K562 treated with DMSO at 1 percent for 12 hours (cell line): ENCODE results near the gene PGM2L1. TPM values are rescaled to one million over a fixed set of nuclear protein-coding genes. Genes with fewer than 3 reads are reported as not detected.

Source experiments
- total RNA-seq: library from RNA; unstranded; fragments of 300-600 nt; gene quantifications from 2 replicates; pipeline ENCODE4 v1.2.3, GENCODE V29; 2022; ENCODE audit not compliant: insufficient read depth

Gene PGM2L1
- total RNA-seq: 0.45 and 1.8 TPM in 2 replicates

GRCh38 chr11:74398244-74399159 is at the start of gene PGM2L1:
Gene PGM2L1 (minus strand): TSS chr11:74398433. CDS start chr11:74398161, 272 bp downstream.

GRCh38 chr11:74311352-74311926 is 86.8 kb downstream of the PGM2L1 start, which contains the start of gene P4HA3:
Gene P4HA3 (minus strand): TSS chr11:74311640. CDS start chr11:74311611, 29 bp downstream.

Other genes with a start within 250 kb of the PGM2L1 start
- 7.6 and 16.2 TPM in 2 replicates for gene C2CD3, start 227.4 kb downstream of the PGM2L1 start, total RNA-seq
- gene PPME1, start 227.1 kb downstream of the PGM2L1 start, total RNA-seq: 34.4 and 61.6 TPM in 2 replicates
- not detected in 2 replicates for gene P4HA3, start 86.8 kb downstream of the PGM2L1 start, total RNA-seq
- 3.1 and 6.7 TPM in 2 replicates for gene KCNE3, start 69.1 kb upstream of the PGM2L1 start, total RNA-seq
- gene LIPT2, start 95.3 kb upstream of the PGM2L1 start, total RNA-seq: 4.9 and 6.5 TPM in 2 replicates
- gene POLD3, start 194.1 kb upstream of the PGM2L1 start, total RNA-seq: 7.3 and 18.5 TPM in 2 replicates